ENCODE measurements around the gene PTPRN2. TPM values are rescaled to one million over a fixed set of nuclear protein-coding genes. Genes with fewer than 3 reads are reported as not detected.

Gene PTPRN2
- total RNA-seq, 1 donor, result 0.09 TPM

- TF ChIP-seq, protein P1, sequence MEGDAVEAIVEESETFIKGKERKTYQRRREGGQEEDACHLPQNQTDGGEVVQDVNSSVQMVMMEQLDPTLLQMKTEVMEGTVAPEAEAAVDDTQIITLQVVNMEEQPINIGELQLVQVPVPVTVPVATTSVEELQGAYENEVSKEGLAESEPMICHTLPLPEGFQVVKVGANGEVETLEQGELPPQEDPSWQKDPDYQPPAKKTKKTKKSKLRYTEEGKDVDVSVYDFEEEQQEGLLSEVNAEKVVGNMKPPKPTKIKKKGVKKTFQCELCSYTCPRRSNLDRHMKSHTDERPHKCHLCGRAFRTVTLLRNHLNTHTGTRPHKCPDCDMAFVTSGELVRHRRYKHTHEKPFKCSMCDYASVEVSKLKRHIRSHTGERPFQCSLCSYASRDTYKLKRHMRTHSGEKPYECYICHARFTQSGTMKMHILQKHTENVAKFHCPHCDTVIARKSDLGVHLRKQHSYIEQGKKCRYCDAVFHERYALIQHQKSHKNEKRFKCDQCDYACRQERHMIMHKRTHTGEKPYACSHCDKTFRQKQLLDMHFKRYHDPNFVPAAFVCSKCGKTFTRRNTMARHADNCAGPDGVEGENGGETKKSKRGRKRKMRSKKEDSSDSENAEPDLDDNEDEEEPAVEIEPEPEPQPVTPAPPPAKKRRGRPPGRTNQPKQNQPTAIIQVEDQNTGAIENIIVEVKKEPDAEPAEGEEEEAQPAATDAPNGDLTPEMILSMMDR (IDR thresholded peaks at IDR 0.05; ENCODE audit: insufficient read depth, low read length), result no peak
- no peak overlapping the region for H3K4me3 ChIP-seq (ENCODE audit: low read depth, low read length)
- DNase-seq (ENCODE audit: low read depth), result no peak
These were observed 492.9 kb downstream of the PTPRN2 start for GRCh38 chr7:158094671-158095226.

DNA sequence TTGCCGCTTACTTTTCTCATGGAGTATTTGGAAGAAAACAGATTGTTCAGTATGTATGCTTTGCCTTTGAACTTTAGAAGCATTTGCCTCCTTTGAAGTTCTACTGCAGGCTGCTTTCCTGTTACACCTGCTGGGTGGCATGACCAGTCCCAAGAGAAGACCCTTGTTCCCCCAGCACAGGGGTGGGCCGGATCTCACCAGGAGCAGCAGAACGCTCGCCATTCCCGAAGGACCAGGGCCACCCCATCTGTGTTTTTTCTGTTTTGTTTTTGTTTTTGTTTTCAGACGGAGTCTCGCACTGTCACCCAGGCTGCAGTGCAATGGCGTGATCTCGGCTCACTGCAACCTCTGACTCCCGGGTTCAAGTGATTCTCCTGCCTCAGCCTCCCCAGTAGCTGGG is 493.6 kb downstream of the PTPRN2 start:
- TF ChIP-seq, protein P1 (IDR thresholded peaks at IDR 0.05; ENCODE audit: insufficient read depth, low read length), result no peak
- H3K4me3 ChIP-seq (ENCODE audit: low read depth, low read length), result no peak overlapping the region
- DNase-seq (ENCODE audit: low read depth), result no peak

DNA sequence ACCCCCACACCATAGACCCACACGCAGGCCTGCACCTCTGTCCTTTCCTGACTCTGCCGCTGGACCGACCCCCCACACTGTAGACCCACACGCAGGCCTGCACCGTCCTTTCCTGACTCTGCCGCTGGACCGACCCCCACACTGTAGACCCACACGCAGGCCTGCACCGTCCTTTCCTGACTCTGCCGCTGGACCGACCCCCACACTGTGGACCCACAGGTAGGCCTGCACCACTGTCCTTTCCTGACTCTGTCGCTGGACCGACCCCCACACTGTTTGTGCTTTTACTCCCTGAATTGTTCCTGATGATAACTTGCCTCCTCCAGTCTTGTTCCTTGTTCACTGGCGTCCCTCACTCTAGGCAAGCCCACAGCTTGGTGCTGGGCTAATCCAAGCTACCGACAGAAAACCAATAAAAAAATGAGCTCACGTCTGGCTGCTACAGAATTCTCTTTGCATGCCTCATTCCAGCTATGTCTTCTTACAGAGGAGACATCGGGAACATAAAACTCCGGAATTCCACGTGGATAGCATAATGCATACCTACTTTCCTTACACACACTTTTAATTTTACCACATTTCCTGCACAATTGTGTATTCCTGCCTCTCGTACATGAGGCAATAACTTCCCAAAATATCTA is 494.3 kb downstream of the PTPRN2 start:
- H3K4me3 ChIP-seq (ENCODE audit: low read depth, low read length), result no peak overlapping the region
- TF ChIP-seq, protein P1 (IDR thresholded peaks at IDR 0.05; ENCODE audit: insufficient read depth, low read length), result no peak
- DNase-seq (ENCODE audit: low read depth), result no peak

GRCh38 chr7:158087196-158087595 is 500.4 kb downstream of the PTPRN2 start:
- H3K4me3 ChIP-seq (ENCODE audit: low read depth, low read length), result no peak overlapping the region
- no peak for DNase-seq (ENCODE audit: low read depth)
- TF ChIP-seq, protein P1 (IDR thresholded peaks at IDR 0.05; ENCODE audit: insufficient read depth, low read length), result no peak

DNA sequence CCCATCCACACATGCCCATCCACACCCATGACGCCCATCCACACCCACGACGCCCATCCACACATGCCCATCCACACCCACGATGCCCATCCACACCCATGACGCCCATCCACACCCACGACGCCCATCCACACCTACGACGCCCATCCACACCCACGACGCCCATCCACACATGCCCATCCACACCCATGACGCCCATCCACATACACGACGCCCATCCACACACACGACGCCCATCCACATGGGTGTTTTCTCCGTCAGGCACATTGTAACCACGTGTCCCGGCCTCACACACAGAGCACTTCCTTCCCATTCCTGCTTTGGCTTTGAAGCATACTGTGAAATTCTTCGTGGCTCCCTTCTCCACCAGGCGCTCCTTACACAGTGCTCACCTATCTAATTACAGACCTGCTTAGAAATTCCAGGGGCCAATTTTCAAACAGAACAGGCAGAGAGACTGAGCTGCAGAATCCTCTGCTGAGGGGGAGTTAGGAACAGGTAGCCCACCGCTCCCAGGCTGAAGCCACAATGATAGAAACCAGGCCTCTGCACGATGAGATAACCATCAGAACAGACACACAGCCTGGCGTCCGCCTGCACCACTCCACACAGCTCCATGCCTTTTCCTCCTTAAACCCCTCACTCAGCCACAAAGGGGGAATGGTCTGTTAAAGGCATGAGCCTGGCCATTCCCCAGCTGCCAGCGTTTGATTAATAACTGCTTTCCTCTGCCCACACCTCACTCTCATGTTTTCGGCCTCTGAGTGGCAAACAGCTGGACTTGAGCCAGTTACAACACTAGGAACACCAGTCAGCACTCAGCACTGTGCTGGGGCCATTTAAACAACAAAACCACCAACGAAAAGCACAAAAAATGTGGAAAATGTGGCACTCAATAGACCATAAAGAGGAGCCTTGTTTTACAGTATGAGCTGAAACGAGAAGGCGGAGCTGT is 501.6 kb downstream of the PTPRN2 start:
- TF ChIP-seq, protein P1 (IDR thresholded peaks at IDR 0.05; ENCODE audit: insufficient read depth, low read length), result no peak
- no peak overlapping the region for H3K4me3 ChIP-seq (ENCODE audit: low read depth, low read length)
- DNase-seq (ENCODE audit: low read depth), result no peak

GRCh38 chr7:158084555-158084954 is 503.1 kb downstream of the PTPRN2 start:
- no peak overlapping the region for H3K4me3 ChIP-seq (ENCODE audit: low read depth, low read length)
- TF ChIP-seq, protein P1 (IDR thresholded peaks at IDR 0.05; ENCODE audit: insufficient read depth, low read length), result no peak
- DNase-seq (ENCODE audit: low read depth), result no peak

Measured in fibroblast of the aortic adventitia (primary cell).